ENCODE data around the gene RCSD1. TPM values are rescaled to one million over a fixed set of nuclear protein-coding genes. Genes with fewer than 3 reads are reported as not detected.

The RCSD1 gene
- total and polyA plus RNA-seq, 2 of the 4 experiments (the other 2 are of a cell fraction), result 0.03 TPM; not detected in 1

- Histone ChIP-seq H4K91ac (ENCODE audit: insufficient read depth, low read depth, low read length) (no peak overlapping the region), H3K18ac (ENCODE audit: low read depth, low read length) (peak overlapping the region; percentile 5; the same call in 1 of the 2 replicates), H3K4me2 (ENCODE audit: low read depth, low read length) (no peak overlapping the region; the same call in 1 of the 2 replicates), H2AFZ (replicated peaks; ENCODE audit: low read length, poor library complexity) (no peak overlapping the region), H3K36me3 (ENCODE audit: control insufficient read depth, insufficient read depth, low read length) (no peaks in the 10 kb centered on the region), H3K4ac (ENCODE audit: low read depth, low read length) (peak overlapping the region; percentile 23; the same call in 1 of the 2 replicates), H2BK20ac (ENCODE audit: low read depth, low read length) (peak overlapping the region; percentile 35; the same call in 1 of the 2 replicates), H4K8ac (ENCODE audit: low read depth in 2 of 2, low read length in 2 of 2) (peak overlapping the region in 1 of 2 experiments; percentile 23; a peak in 1 of 4 replicates), H2BK120ac (ENCODE audit: low read depth, low read length) (peak overlapping the region; percentile 67; the same call in 1 of the 2 replicates), H3K56ac (ENCODE audit: extremely low read depth, insufficient read depth, low read length) (no peak overlapping the region), H4K5ac (ENCODE audit: low read depth, low read length) (no peak overlapping the region), H3K9me3 (ENCODE audit: control insufficient read depth, insufficient read depth, low read length) (no peaks in the 10 kb centered on the region), H3K23ac (ENCODE audit: low read depth, low read length) (no peak overlapping the region; the same call in 1 of the 2 replicates), H2AK5ac (ENCODE audit: low read depth, low read length) (no peak overlapping the region), H4K20me1 (ENCODE audit: insufficient read depth, low read length) (peaks cover under 1% of the 10 kb centered on the region; the same call in 1 of the 2 replicates), H3K9me1 (ENCODE audit: insufficient read depth, low read length) (0 out of 2 replicates have a peak, but pooled peaks cover 3% of the 10 kb centered on the region), H3K27ac (ENCODE audit: insufficient read depth, low read length) (no peak overlapping the region), H2AK9ac (replicated peaks; ENCODE audit: low read depth, low read length, poor library complexity) (no peak overlapping the region), H3K9ac (ENCODE audit: low read depth, low read length) (no peak overlapping the region), H2BK15ac (ENCODE audit: low read depth, low read length) (peak overlapping the region; percentile 10; the same call in 1 of the 3 replicates), H2BK5ac (ENCODE audit: low read depth, low read length, poor library complexity, severe bottlenecking) (peak overlapping the region; percentile 81), H3K4me3 (ENCODE audit: insufficient read depth, low read depth, low read length) (no peak overlapping the region), H3K4me1 (ENCODE audit: control insufficient read depth, insufficient read depth, low read length) (peaks cover 2% of the 10 kb centered on the region; the same call in 1 of the 2 replicates), H3K27me3 (ENCODE audit: control insufficient read depth, insufficient read depth, low read length) (no peaks in the 10 kb centered on the region; the same call in 1 of the 2 replicates), H3K14ac (replicated peaks; ENCODE audit: low read depth, low read length) (no peak overlapping the region), H3K79me1 (ENCODE audit: low read depth in 1 of 2, low read length in 2 of 2) (peaks cover 0 to 9% of the 10 kb centered on the region in 2 experiments; a peak in 2 of 4 replicates)
- ATAC-seq (ENCODE audit: low read depth) (no peak), DNase-seq (peak; percentile 64)
- no TSS peak for BruUV-seq (replicated peaks)
- in situ Hi-C loops (cut with MboI; ENCODE audit: low sequenced_read_pairs) (loop anchor here (10.0 kb wide), 1 partner anchor 367 kb away; no protein-coding TSS in a partner anchor), intact Hi-C loops (cut with micrococcal nuclease) (loop anchor here (5.0 kb wide), 1 partner anchor 460 kb away; the partner anchor contains the start of gene TIPRL), dilution Hi-C loops (cut with HindIII; ENCODE audit: low sequenced_read_pairs, unreplicated experiment) (no loop called here)
- TF ChIP-seq RCOR1 (IDR thresholded peaks at IDR 0.05; ENCODE audit: insufficient replicate concordance, low read length), result no peak
- TF ChIP-seq FOS (IDR thresholded peaks at IDR 0.05; ENCODE audit: low read depth, low read length), result 0 out of 2 replicates have a peak, but pooled peaks have one; percentile 29
- ChIA-PET POLR2A (ENCODE audit: unreplicated experiment) (no interaction called here), CTCF (interaction anchor here (1.4 to 1.6 kb wide), 2 partner anchors 80 to 86 kb away, joined by 3 to 6 read pairs; no protein-coding TSS in a partner anchor)
- no CpG with 5 or more reads among the region's 3 CpGs for WGBS, 2 experiments (ENCODE audit: extremely low coverage in 2 of 2, insufficient read length in 1 of 2)
Observed at GRCh38 chr1:167717351-167717750, 87.3 kb downstream of the RCSD1 start.

Data from IMR-90 (cell line).